GM12878 (cell line): ENCODE results near the gene SERTAD1. TPM values are rescaled to one million over a fixed set of nuclear protein-coding genes. Genes with fewer than 3 reads are reported as not detected.

Experiments
- ATAC-seq: fragments of 200-7000 bp; cut with Tn5 transposase; 3 replicates; pipeline ENCODE4 v1.9.1; 2020; ENCODE audit warnings: mild to moderate bottlenecking, moderate library complexity
- BruUV-seq: library from RNA; stranded (reverse); fragments of 400-500 nt; replicated peaks from 2 replicates; lab custom pipeline; 2021; lab: Mats Ljungman, UMichigan
- CTCF ChIA-PET: fragments of 300-600 bp; sonication (Branson Sonifier 250); formaldehyde crosslinking; extraction: SDS; loops from one replicate; lab custom pipeline; 2021; ENCODE audit warnings: inconsistent platforms; lab: Yijun Ruan, JAX
- POLR2A ChIA-PET: fragments of 350-600 bp; formaldehyde crosslinking; extraction: SDS; loops from one replicate; lab custom pipeline; 2021; ENCODE audit warnings: inconsistent platforms; lab: Charles Lee
- RAD21 ChIA-PET: fragments of 300-600 bp; sonication (Branson Sonifier 250); formaldehyde crosslinking; loops from one replicate; lab custom pipeline; 2023; ENCODE audit warnings: antibody characterized with exemption; ENCODE audit not compliant: unreplicated experiment; lab: Charles Lee
- SMC1A ChIA-PET: fragments of 300-600 bp; sonication (Branson Sonifier 250); formaldehyde crosslinking; loops from one replicate; lab custom pipeline; 2023; ENCODE audit not compliant: unreplicated experiment, uncharacterized antibody; lab: Charles Lee
- DNase-seq: peaks from one replicate; pipeline ENCODE4 v3.0.0-alpha.2; 2011; ENCODE audit warnings: low read depth, low spot score
- FAIRE-seq: peaks from 3 replicates; lab custom pipeline; 2011; peaks lifted over from hg19 to GRCh38; lab: Jason Lieb, UNC
- H2AFZ ChIP-seq: 2 replicates; pipeline ENCODE4 v1.6.0; 2011; ENCODE audit warnings: low read depth, low read length, control low read depth; ENCODE audit not compliant: control insufficient read depth
- H3K27ac ChIP-seq: 2 replicates; pipeline ENCODE4 v1.5.1; 2011; ENCODE audit warnings: control low read depth; ENCODE audit not compliant: control insufficient read depth, insufficient read depth
- H3K27me3 ChIP-seq, 2 experiments: replicated peaks in 1 of 2; 2 replicates each; pipeline versions ENCODE4 v1.6.0 to v1.6.1; 2011; ENCODE audit warnings: low read length in 1 of 2; ENCODE audit not compliant: control insufficient read depth in 2 of 2, insufficient read depth in 2 of 2
- H3K36me3 ChIP-seq, 2 experiments: 2 replicates each; pipeline ENCODE4 v1.5.1; 2011; ENCODE audit warnings: low read length in 1 of 2; ENCODE audit not compliant: control insufficient read depth in 2 of 2, insufficient read depth in 2 of 2
- H3K4me1 ChIP-seq: 2 replicates; pipeline ENCODE4 v1.6.1; 2011; ENCODE audit warnings: mild to moderate bottlenecking, low read length, moderate library complexity, mixed read lengths; ENCODE audit not compliant: control insufficient read depth, insufficient read depth
- H3K4me2 ChIP-seq: 2 replicates; pipeline ENCODE4 v1.6.0; 2011; ENCODE audit warnings: control low read depth; ENCODE audit not compliant: control insufficient read depth, insufficient read depth
- H3K4me3 ChIP-seq: fragments of 200-600 bp; sonication (generic); 2 replicates; pipeline ENCODE4 v1.5.1; 2016
- H3K79me2 ChIP-seq: 2 replicates; pipeline ENCODE4 v1.6.0; 2011; ENCODE audit warnings: low read length; ENCODE audit not compliant: control insufficient read depth, insufficient read depth
- H3K9ac ChIP-seq: 2 replicates; pipeline ENCODE4 v1.8.0; 2011; ENCODE audit warnings: low read length, control low read depth, mixed read lengths; ENCODE audit not compliant: control insufficient read depth, insufficient read depth
- H3K9me3 ChIP-seq: replicated peaks from 3 replicates; pipeline ENCODE4 v1.5.1; 2011; ENCODE audit warnings: mild to moderate bottlenecking, low read length; ENCODE audit not compliant: control insufficient read depth, insufficient read depth
- H4K20me1 ChIP-seq: 2 replicates; pipeline ENCODE4 v1.6.0; 2011; ENCODE audit not compliant: control insufficient read depth, insufficient read depth
- BRCA1 ChIP-seq: IDR thresholded peaks from 2 replicates; pipeline ENCODE4 v1.6.1; 2011; ENCODE audit warnings: low read depth, low read length, improper control_type of control experiment
- CUX1 ChIP-seq: IDR thresholded peaks from 2 replicates; pipeline ENCODE4 v1.6.1; 2012; ENCODE audit warnings: improper control_type of control experiment, low read depth, low read length; ENCODE audit not compliant: insufficient replicate concordance
- ELK1 ChIP-seq: IDR thresholded peaks from 2 replicates; pipeline ENCODE4 v1.6.1; 2012; ENCODE audit warnings: low read depth, low read length, improper control_type of control experiment
- JUND ChIP-seq: IDR thresholded peaks from 2 replicates; pipeline ENCODE4 v1.6.1; 2012; ENCODE audit warnings: low read depth, mild to moderate bottlenecking, low read length, improper control_type of control experiment, moderate library complexity
- MEF2B ChIP-seq: fragments of 450-650 bp; IDR thresholded peaks from 2 replicates; pipeline ENCODE4 v1.6.1; 2018; ENCODE audit warnings: mild to moderate bottlenecking, moderate library complexity; ENCODE audit not compliant: partially characterized antibody, poor library complexity, severe bottlenecking
- PBX3 ChIP-seq: IDR thresholded peaks from 2 replicates; pipeline ENCODE4 v1.6.1; 2011; ENCODE audit warnings: mild to moderate bottlenecking, low read depth, low read length, moderate library complexity; ENCODE audit not compliant: insufficient replicate concordance
- WGBS: methylation state at CpG from one replicate; pipeline ENCODE4 v1.1.6; 2016; ENCODE audit warnings: low lambda C conversion rate; ENCODE audit not compliant: insufficient replicate concordance, insufficient coverage; ENCODE audit errors: missing lambda C conversion rate; 5-methylcytosine and 5-hydroxymethylcytosine counted together
- in situ Hi-C: fragments of 300-500 bp; cut with MboI; formaldehyde crosslinking; loops from 9 replicates; pipeline ENCODE4 v1.14.3; 2018; ENCODE audit warnings: mixed read lengths
- intact Hi-C: fragments of 100-400 bp; cut with micrococcal nuclease; formaldehyde crosslinking; loops from one replicate; pipeline ENCODE4 v1.14.2; 2022; ENCODE audit not compliant: unreplicated experiment
- polyA plus RNA-seq, 11 experiments: library from polyadenylated mRNA; depleted of rRNA in 4 of 11; unstranded in 6 of 11; stranded (reverse) in 5 of 11; fragments of >200 nt; fragmentation: Nextera tagmentation in 4 of 11; fragmentation: Illumina TruSeq in 1 of 11; extraction: Ambion mirVana in 4 of 11; extraction: Trizol in 1 of 11; gene quantifications; 1 replicate in 1 of 11; 2 replicates in 10 of 11; pipeline versions ENCODE4 v1.2.1 to v1.2.3, GENCODE V29; 2011 to 2016; ENCODE audit warnings: inconsistent platforms in 2 of 11, missing spikeins in 2 of 11, low read depth in 1 of 11
- total RNA-seq, 4 experiments: library from RNA; depleted of rRNA in 3 of 4; stranded (reverse); fragments of >200 nt in 3 of 4; fragmentation: Illumina TruSeq in 1 of 4; extraction: Trizol in 1 of 4; gene quantifications; 2 replicates each; pipeline versions ENCODE4 v1.2.1 to v1.2.3, GENCODE V29; 2013 to 2021

Gene SERTAD1
- total and polyA plus RNA-seq, 10 of the 15 experiments (the other 5 are each of a cell fraction or from before 2014, with no cell fraction given), result 0.23 to 14.2 (median 8.0) TPM

GRCh38 chr19:40469011-40469410 lies 43.2 kb upstream of the SERTAD1 start (continued):
- no peak for TF ChIP-seq ELK1
- TF ChIP-seq MEF2B, result no peak
- TF ChIP-seq, all 136 proteins: peak for 0

GRCh38 chr19:40466985-40467734 lies 41.4 kb upstream of the SERTAD1 start, which contains the start of gene SPTBN4:
Gene SPTBN4, plus strand, starts transcription at chr19:40467001. Its CDS starts 5,621 bp downstream, at chr19:40472622.
- ChIA-PET CTCF (no interaction called here), SMC1A (no interaction called here), POLR2A (interaction anchor here (0.6 kb wide), 2 partner anchors 58 to 314 kb away, joined by 3 to 5 read pairs; no protein-coding TSS in a partner anchor), RAD21 (interaction anchor here (1.7 kb wide), 1 partner anchor 277 kb away, joined by 4 read pairs; no protein-coding TSS in a partner anchor)
- peak within 1 kb of the TSS; percentile 75 for H2AFZ ChIP-seq
- H3K36me3 ChIP-seq, result no peaks in the 10 kb centered on the region
- no peaks in the 10 kb centered on the region for H4K20me1 ChIP-seq
- peaks cover 0 to 2% of the 10 kb centered on the region in 2 experiments; a peak in 3 of 4 replicates for H3K27me3 ChIP-seq
- DNase-seq (no peak), FAIRE-seq (no peak), ATAC-seq (no peak)
- H3K4me3 ChIP-seq, result peak within 1 kb of the TSS; percentile 31
- intact Hi-C loops, result no loop called here
- no peaks in the 10 kb centered on the region for H3K9me3 ChIP-seq
- 25% methylated on average over 18 of the region's 87 CpGs for WGBS
- in situ Hi-C loops, result no loop called here
- no peak within 1 kb of the TSS for H3K27ac ChIP-seq
- H3K4me2 ChIP-seq, result peak within 1 kb of the TSS; percentile 82
- no peak for TF ChIP-seq JUND
- no peak for TF ChIP-seq PBX3
- no peak for TF ChIP-seq BRCA1
- no peak for TF ChIP-seq CUX1
- H3K9ac ChIP-seq, result no peak within 1 kb of the TSS
- no peaks in the 10 kb centered on the region for H3K79me2 ChIP-seq
- no TSS peak for BruUV-seq
- peaks cover 21% of the 10 kb centered on the region for H3K4me1 ChIP-seq
